Measurements from ENCODE around the gene SHOX. TPM values are rescaled to one million over a fixed set of nuclear protein-coding genes. Genes with fewer than 3 reads are reported as not detected.
"Not testable (repeated sequence)": the region's sequence is repeated elsewhere in the genome, so short reads cannot be mapped to it uniquely, and the experiment has no call there.

The SHOX gene
- polyA plus RNA-seq, 2 of the 4 experiments (the other 2 are of a cell fraction): not detected

DNA sequence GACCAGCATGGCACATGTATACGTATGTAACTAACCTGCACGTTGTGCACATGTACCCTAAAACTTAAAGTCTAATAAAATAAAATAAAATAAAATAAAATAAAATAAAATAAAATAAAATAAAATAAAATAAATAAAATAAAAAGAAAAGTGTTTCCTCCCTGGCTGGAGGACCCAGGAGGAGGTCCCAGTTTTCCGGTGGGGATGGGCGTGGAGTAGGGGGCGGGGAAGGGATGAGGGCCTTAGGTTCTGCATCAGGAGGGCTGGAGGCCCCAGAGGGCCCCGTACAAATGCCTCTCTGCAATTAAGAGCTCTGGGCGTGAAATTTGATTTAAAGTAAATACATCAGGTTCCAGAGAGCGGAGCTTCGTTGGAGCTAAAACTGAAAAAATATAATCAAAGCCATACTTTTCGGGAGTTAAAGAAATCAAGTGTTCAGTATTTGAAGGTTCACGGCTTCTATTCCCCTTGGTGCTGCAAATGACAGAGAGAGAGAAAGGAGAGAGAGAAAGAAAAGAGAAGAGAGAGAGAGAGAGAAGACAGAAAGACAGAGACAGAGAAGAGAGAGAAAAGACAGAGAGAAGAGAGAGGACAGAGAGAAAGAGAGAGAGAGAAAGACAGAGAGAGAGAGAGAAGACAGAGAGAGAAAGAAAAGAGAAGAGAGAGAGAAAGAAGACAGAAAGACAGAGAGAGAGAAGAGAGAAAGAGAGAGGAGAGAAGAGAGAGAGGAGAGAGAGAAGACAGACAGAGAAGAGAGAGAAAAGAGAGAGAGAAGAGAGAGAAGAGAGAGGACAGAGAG, 8.7 kb upstream of the SHOX start:
- H3K4me3 ChIP-seq: no peak overlapping the region
- no peaks in the 10 kb centered on the region for H3K9me3 ChIP-seq
- no peak for FAIRE-seq
- no peak for DNase-seq (ENCODE audit: low read depth in 1 of 2, low spot score in 1 of 2)
- no peaks in the 10 kb centered on the region for H3K4me1 ChIP-seq
- H3K27ac ChIP-seq: no peak overlapping the region
- ChIA-PET POLR2A (no interaction called here), CTCF (no interaction called here)
- no peak overlapping the region for H3K4me2 ChIP-seq
- ATAC-seq: no peak
- 23% methylated on average over 11 of the region's 11 CpGs for WGBS (ENCODE audit: missing lambda C conversion rate)
- no peak for TF ChIP-seq SMC3 (IDR thresholded peaks at IDR 0.05)

DNA sequence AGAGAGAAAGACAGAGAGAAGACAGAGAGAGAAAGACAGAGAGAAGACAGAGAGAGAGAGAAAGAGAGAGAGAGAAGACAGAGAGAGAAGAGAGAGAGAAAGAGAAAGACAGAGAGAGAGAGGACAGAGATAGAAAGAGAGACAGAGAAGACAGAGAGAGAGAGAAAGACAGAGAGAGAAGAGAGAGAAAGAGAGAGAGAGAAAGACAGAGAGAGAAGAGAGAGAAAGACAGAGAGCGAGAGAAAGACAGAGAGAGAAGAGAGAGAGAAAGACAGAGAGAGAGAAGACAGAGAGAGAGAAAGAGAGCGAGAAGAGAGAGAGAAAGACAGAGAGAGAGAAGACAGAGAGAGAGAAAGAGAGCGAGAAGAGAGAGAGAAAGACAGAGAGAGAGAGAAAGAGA, 7.8 kb upstream of the SHOX start:
- 0% methylated on average over 2 of the region's 3 CpGs for WGBS (ENCODE audit: missing lambda C conversion rate)
- ATAC-seq; POLR2A ChIA-PET; H3K9me3 ChIP-seq; CTCF ChIA-PET; H3K27ac ChIP-seq; DNase-seq (ENCODE audit: low read depth in 1 of 2, low spot score in 1 of 2); H3K4me3 ChIP-seq; H3K4me1 ChIP-seq; FAIRE-seq; H3K4me2 ChIP-seq: not testable (repeated sequence)

DNA sequence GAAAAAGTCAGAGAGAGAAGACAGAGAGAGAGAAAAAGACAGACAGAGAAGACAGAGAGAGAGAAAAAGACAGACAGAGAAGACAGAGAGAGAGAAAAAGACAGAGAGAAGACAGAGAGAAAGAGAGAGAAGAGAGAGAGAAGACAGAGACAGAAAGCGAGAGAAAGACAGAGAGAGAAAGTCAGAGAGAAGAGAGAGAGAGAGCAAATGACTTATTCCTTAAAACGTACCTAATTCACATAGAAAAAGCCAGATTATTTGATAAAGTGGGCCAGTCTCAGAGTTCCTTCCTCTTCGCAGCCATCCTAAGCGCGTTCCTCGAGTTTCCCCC, 7.4 kb upstream of the SHOX start:
- no peak for DNase-seq (ENCODE audit: low read depth in 1 of 2, low spot score in 1 of 2)
- TF ChIP-seq, protein P1, sequence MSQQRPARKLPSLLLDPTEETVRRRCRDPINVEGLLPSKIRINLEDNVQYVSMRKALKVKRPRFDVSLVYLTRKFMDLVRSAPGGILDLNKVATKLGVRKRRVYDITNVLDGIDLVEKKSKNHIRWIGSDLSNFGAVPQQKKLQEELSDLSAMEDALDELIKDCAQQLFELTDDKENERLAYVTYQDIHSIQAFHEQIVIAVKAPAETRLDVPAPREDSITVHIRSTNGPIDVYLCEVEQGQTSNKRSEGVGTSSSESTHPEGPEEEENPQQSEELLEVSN (IDR thresholded peaks at IDR 0.05; ENCODE audit: borderline replicate concordance, low read depth): no peak
- no peak for TF ChIP-seq FOSL2 (IDR thresholded peaks at IDR 0.05)
- no peak for TF ChIP-seq FOSL2 (CRISPR knock-in tag; IDR thresholded peaks at IDR 0.05)
- TF ChIP-seq NPAS2 (CRISPR knock-in tag; IDR thresholded peaks at IDR 0.05; ENCODE audit: borderline replicate concordance): no peak
- TF ChIP-seq HDAC2 (IDR thresholded peaks at IDR 0.05): no peak
- TF ChIP-seq EP300 (IDR thresholded peaks at IDR 0.05): no peak
- TF ChIP-seq, protein P2, sequence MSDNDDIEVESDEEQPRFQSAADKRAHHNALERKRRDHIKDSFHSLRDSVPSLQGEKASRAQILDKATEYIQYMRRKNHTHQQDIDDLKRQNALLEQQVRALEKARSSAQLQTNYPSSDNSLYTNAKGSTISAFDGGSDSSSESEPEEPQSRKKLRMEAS (IDR thresholded peaks at IDR 0.05): no peak
- TF ChIP-seq KDM1A (IDR thresholded peaks at IDR 0.05; ENCODE audit: low read depth): no peak
- TF ChIP-seq CBX8 (IDR thresholded peaks at IDR 0.05): no peak
- TF ChIP-seq NR3C1 (IDR thresholded peaks at IDR 0.05): no peak
- TF ChIP-seq POLR2A (IDR thresholded peaks at IDR 0.05; ENCODE audit: low read length): no peak
- TF ChIP-seq NFE2L2 (conservative IDR thresholded peaks at IDR 0.05; ENCODE audit: low read length): no peak
- TF ChIP-seq ZFP36 (IDR thresholded peaks at IDR 0.05; ENCODE audit: borderline replicate concordance, partially characterized antibody): no peak
- Histone ChIP-seq H3K4me1 (no peaks in the 10 kb centered on the region), H3K4me2 (peak overlapping the region; percentile 30; the same call in 2 of the 3 replicates), H3K27ac (no peak overlapping the region), H3K4me3 (no peak overlapping the region), H3K9me3 (no peaks in the 10 kb centered on the region)
- ATAC-seq: no peak
- FAIRE-seq: no peak
- WGBS (ENCODE audit: missing lambda C conversion rate): 7% methylated on average over 6 of the region's 6 CpGs
- POLR2A ChIA-PET: no interaction called here
- CTCF ChIA-PET: no interaction called here

DNA sequence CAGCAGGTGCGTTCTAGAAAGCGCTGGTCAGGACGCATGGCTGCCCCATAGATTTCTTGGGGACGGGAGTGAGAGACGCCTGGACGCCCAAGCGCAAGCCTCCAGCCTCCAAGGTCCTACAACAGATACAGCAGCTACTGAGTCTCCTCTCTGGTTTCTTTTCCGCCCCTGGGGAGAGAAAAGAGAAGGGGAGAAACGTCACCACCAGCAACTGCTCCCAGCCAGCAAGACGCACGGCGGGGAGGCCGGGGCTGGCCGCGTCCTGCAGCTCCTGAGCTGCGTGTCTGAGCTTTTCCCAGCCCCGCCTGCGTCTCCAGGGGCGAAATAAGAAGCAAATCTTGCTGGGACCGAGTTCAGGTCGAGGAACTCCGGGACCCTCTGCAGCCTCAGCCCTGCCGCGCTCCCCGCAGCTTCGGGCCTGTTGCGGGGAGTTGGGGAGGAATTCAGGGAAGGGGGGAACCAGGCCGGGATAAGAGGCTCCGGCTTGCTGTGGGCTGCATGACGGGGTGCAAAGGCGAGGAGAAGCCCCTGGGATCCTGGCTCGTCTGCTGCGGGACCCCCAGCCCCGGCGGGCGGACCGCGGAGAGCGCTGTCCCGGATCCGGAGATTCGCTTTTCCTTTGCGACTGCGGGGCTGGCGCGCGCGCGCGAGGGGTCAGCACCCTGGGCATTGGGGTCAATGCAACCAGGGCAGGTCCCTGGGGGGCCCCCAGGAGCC, 6.8 kb upstream of the SHOX start:
- peak overlapping the region; percentile 30; the same call in 2 of the 3 replicates for H3K4me2 ChIP-seq
- H3K4me3 ChIP-seq: no peak overlapping the region
- ChIA-PET CTCF (no interaction called here), POLR2A (no interaction called here)
- no peaks in the 10 kb centered on the region for H3K9me3 ChIP-seq
- H3K4me1 ChIP-seq: no peaks in the 10 kb centered on the region
- 32% methylated on average over 50 of the region's 50 CpGs for WGBS (ENCODE audit: missing lambda C conversion rate)
- no peak overlapping the region for H3K27ac ChIP-seq
- peak; percentile 67 to 75 for ATAC-seq
- peak in 1 of 2 experiments; percentile 73 for DNase-seq (ENCODE audit: low read depth in 1 of 2, low spot score in 1 of 2)
- TF ChIP-seq HDAC2 (IDR thresholded peaks at IDR 0.05) (peak; percentile 77; the same call in 1 of the 2 replicates), RAD21 (conservative IDR thresholded peaks at IDR 0.05 in 1 of 2, IDR thresholded peaks at IDR 0.05 in 1 of 2) (no peak)
- no peak for FAIRE-seq

DNA sequence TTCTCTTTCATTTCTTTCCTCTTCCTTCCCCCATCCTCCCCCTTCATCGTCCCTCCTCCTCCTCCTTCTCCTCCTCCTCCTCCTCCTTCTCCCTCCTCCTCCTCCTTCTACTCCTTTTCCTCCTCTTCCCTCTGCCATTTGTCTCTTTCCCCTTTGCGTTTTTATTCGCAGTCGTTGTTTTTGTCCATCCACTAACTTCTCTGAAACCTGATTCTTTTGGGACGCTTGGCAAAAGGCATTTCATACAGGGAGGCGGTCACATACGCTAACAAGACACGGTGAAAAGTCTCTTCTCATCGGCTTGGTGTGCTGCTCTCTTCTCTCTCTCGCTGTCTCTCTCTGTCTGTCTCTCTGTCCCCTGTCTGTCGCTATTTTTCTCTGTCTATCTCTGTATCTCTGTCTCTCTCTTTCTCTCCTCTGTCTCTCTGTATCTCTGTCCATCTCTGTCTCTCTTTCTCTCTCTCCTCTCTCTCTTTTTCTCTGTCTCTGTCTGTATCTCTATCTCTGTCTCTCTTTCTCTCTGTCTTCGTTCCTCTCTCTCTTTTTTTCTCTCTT, 5.4 kb upstream of the SHOX start:
- CTCF ChIA-PET: no interaction called here
- no peak for FAIRE-seq
- POLR2A ChIA-PET: no interaction called here
- TF ChIP-seq, protein P3, sequence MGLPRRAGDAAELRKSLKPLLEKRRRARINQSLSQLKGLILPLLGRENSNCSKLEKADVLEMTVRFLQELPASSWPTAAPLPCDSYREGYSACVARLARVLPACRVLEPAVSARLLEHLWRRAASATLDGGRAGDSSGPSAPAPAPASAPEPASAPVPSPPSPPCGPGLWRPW (IDR thresholded peaks at IDR 0.05): no peak
- TF ChIP-seq, protein P4, sequence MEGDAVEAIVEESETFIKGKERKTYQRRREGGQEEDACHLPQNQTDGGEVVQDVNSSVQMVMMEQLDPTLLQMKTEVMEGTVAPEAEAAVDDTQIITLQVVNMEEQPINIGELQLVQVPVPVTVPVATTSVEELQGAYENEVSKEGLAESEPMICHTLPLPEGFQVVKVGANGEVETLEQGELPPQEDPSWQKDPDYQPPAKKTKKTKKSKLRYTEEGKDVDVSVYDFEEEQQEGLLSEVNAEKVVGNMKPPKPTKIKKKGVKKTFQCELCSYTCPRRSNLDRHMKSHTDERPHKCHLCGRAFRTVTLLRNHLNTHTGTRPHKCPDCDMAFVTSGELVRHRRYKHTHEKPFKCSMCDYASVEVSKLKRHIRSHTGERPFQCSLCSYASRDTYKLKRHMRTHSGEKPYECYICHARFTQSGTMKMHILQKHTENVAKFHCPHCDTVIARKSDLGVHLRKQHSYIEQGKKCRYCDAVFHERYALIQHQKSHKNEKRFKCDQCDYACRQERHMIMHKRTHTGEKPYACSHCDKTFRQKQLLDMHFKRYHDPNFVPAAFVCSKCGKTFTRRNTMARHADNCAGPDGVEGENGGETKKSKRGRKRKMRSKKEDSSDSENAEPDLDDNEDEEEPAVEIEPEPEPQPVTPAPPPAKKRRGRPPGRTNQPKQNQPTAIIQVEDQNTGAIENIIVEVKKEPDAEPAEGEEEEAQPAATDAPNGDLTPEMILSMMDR (IDR thresholded peaks at IDR 0.05): no peak
- TF ChIP-seq, protein P2 (IDR thresholded peaks at IDR 0.05): no peak
- no peak for TF ChIP-seq PHF8 (IDR thresholded peaks at IDR 0.05; ENCODE audit: borderline replicate concordance, low read depth)
- no peak for TF ChIP-seq MYC (IDR thresholded peaks at IDR 0.05; ENCODE audit: borderline replicate concordance, low read length)
- no peak for TF ChIP-seq CHD2 (IDR thresholded peaks at IDR 0.05; ENCODE audit: low read length, partially characterized antibody)
- TF ChIP-seq, protein P5, sequence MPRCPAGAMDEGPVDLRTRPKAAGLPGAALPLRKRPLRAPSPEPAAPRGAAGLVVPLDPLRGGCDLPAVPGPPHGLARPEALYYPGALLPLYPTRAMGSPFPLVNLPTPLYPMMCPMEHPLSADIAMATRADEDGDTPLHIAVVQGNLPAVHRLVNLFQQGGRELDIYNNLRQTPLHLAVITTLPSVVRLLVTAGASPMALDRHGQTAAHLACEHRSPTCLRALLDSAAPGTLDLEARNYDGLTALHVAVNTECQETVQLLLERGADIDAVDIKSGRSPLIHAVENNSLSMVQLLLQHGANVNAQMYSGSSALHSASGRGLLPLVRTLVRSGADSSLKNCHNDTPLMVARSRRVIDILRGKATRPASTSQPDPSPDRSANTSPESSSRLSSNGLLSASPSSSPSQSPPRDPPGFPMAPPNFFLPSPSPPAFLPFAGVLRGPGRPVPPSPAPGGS (IDR thresholded peaks at IDR 0.05): no peak
- TF ChIP-seq RAD21 (conservative IDR thresholded peaks at IDR 0.05 in 1 of 2, IDR thresholded peaks at IDR 0.05 in 1 of 2): no peak

More for the DNA sequence above, 5.4 kb upstream of the SHOX start:
- DNase-seq (ENCODE audit: low read depth in 1 of 2, low spot score in 1 of 2) (no peak), ATAC-seq (no peak)
- H3K4me3 ChIP-seq: no peak overlapping the region
- H3K4me2 ChIP-seq: no peak overlapping the region
- WGBS (ENCODE audit: missing lambda C conversion rate): 21% methylated on average over 11 of the region's 12 CpGs
- H3K27ac ChIP-seq: no peak overlapping the region
- H3K9me3 ChIP-seq: no peaks in the 10 kb centered on the region
- no peaks in the 10 kb centered on the region for H3K4me1 ChIP-seq
